GM19351 (cell line): ENCODE data around the gene EEF1A2.

Experiments used
- ATAC-seq: cut with Tn5 transposase; IDR thresholded peaks from one replicate; pipeline ENCODE4 v1.9.1; 2021; ENCODE audit warnings: mild to moderate bottlenecking, moderate library complexity; ENCODE audit not compliant: unreplicated experiment

Gene EEF1A2

GRCh38 chr20:63537525-63538203, 38.8 kb upstream of the EEF1A2 start:
- peak; percentile 76 for ATAC-seq

- ATAC-seq: peak; percentile 34
Observed at GRCh38 chr20:63536997-63537524, 38.2 kb upstream of the EEF1A2 start, which contains the start of gene PTK6. Gene PTK6 (minus strand): TSS chr20:63537376. CDS start chr20:63537314, 62 bp downstream.

- ATAC-seq: no peak
Observed at GRCh38 chr20:63536241-63536977, 37.5 kb upstream of the EEF1A2 start.

- ATAC-seq: no peak
Observed at GRCh38 chr20:63534831-63535651, 36.2 kb upstream of the EEF1A2 start.

- ATAC-seq: no peak
Observed at GRCh38 chr20:63534427-63534830, 35.5 kb upstream of the EEF1A2 start.

- no peak for ATAC-seq
Observed at GRCh38 chr20:63533871-63534393, 35.0 kb upstream of the EEF1A2 start.

GRCh38 chr20:63533388-63533787, 34.5 kb upstream of the EEF1A2 start:
- no peak for ATAC-seq

GRCh38 chr20:63532449-63532971, 33.6 kb upstream of the EEF1A2 start:
- no peak for ATAC-seq

- ATAC-seq: no peak
Observed at GRCh38 chr20:63531686-63532448, 33.0 kb upstream of the EEF1A2 start.

GRCh38 chr20:63530788-63531160, 31.9 kb upstream of the EEF1A2 start:
- ATAC-seq: no peak

GRCh38 chr20:63529861-63530787, 31.2 kb upstream of the EEF1A2 start:
- ATAC-seq: no peak

- ATAC-seq: no peak
Observed at GRCh38 chr20:63529180-63529860, 30.4 kb upstream of the EEF1A2 start.

- no peak for ATAC-seq
Observed at GRCh38 chr20:63527184-63527583, 28.3 kb upstream of the EEF1A2 start.

GRCh38 chr20:63525971-63526370, 27.1 kb upstream of the EEF1A2 start:
- no peak for ATAC-seq

GRCh38 chr20:63525185-63525584, 26.3 kb upstream of the EEF1A2 start:
- ATAC-seq: no peak

- no peak for ATAC-seq
Observed at GRCh38 chr20:63522981-63523611, 24.2 kb upstream of the EEF1A2 start.

GRCh38 chr20:63522091-63522868, 23.4 kb upstream of the EEF1A2 start:
- ATAC-seq: no peak
